Measurements from ENCODE around the gene ULBP2. TPM values are rescaled to one million over a fixed set of nuclear protein-coding genes. Genes with fewer than 3 reads are reported as not detected.
"Not testable (repeated sequence)": the region's sequence is repeated elsewhere in the genome, so short reads cannot be mapped to it uniquely, and the experiment has no call there.

ULBP2 gene
- total RNA-seq, 1 donor = 2.5 TPM

DNA sequence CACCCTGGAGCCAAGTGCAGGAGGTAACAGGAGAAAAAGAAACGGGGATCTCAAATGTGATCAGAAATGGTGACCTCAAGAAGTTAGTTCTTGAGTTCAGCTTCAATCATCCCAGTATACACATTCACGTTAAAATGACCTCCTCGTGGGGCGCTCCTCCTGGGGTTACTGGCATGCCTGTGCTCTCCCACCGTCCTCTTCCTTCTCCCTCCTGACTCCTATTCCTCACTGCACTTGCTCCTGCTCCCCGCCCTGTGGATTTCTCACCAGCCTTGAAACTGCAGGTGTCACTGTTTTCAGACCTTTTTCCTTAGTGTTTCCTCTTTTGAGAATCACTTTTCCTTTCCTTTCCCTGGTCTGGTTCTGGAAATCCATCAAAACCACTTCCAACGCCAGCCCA lies 4.8 kb downstream of the ULBP2 start:
- H4K20me1 ChIP-seq (ENCODE audit: insufficient read depth, low read length); DNase-seq (ENCODE audit: insufficient read length, low spot score, missing footprints); H3K4me3 ChIP-seq (ENCODE audit: insufficient read depth, low read length); H3K79me2 ChIP-seq (ENCODE audit: insufficient read depth, low read length); H2AFZ ChIP-seq (ENCODE audit: low read length); H3K4me2 ChIP-seq (ENCODE audit: insufficient read depth, low read length); H3K9me3 ChIP-seq (ENCODE audit: low read depth, low read length); H3K4me1 ChIP-seq (ENCODE audit: insufficient read depth, low read length); H3K36me3 ChIP-seq (ENCODE audit: insufficient read depth, low read length); H3K27ac ChIP-seq (ENCODE audit: low read depth, low read length): not testable (repeated sequence)
- peaks cover 10% of the 10 kb centered on the region for H3K27me3 ChIP-seq (ENCODE audit: insufficient read depth, low read length)

DNA sequence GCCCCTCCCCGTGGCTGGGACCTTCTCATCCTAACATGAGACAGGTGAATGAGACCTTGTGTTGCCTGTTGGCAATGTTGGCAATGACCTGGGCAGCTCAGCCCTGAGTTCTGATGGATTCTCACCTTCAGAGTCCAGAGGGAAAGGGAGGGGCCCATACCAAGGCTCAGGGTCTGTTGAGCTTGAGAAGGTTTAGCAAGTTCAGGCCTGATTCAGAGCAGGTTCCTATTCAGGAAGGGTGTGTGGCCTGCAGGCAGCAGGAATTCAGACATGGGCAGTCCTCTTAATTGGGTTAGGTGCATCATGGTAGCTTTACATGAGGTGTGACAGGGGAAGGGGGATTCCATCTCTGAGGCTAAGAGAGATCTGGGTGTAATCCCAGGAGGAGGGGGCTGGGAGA lies 5.7 kb downstream of the ULBP2 start:
- not testable (repeated sequence) for H3K4me3 ChIP-seq (ENCODE audit: insufficient read depth, low read length); H3K36me3 ChIP-seq (ENCODE audit: insufficient read depth, low read length); H3K9me3 ChIP-seq (ENCODE audit: low read depth, low read length); H2AFZ ChIP-seq (ENCODE audit: low read length); H3K4me1 ChIP-seq (ENCODE audit: insufficient read depth, low read length); H3K4me2 ChIP-seq (ENCODE audit: insufficient read depth, low read length); H3K79me2 ChIP-seq (ENCODE audit: insufficient read depth, low read length); H3K27ac ChIP-seq (ENCODE audit: low read depth, low read length); DNase-seq (ENCODE audit: insufficient read length, low spot score, missing footprints); H4K20me1 ChIP-seq (ENCODE audit: insufficient read depth, low read length)
- H3K27me3 ChIP-seq (ENCODE audit: insufficient read depth, low read length) = peaks cover 19% of the 10 kb centered on the region

DNA sequence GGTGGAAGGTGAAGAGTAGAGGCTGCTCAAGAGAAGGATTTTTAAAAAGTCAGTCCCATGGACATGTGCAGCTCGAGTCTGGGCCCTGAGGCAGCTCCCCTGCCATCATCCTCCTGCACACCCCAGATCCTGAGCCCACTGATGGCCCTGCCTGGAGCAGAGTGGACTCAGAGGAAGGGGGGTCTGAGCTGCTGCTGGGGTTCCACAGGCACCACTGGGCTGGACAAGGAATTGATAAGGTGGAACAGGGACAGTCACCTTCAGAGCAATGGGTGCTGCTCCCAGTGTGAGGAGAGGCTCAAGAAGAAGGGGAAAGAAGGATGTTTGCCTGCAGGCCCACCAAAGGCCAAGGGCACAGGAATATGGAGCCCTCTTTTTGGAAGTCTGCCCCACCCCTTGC lies 6.2 kb downstream of the ULBP2 start:
- Histone ChIP-seq H3K36me3 (ENCODE audit: insufficient read depth, low read length) (peaks cover 3% of the 10 kb centered on the region), H3K79me2 (ENCODE audit: insufficient read depth, low read length) (peaks cover 2% of the 10 kb centered on the region), H2AFZ (ENCODE audit: low read length) (no peak overlapping the region), H3K27ac (ENCODE audit: low read depth, low read length) (no peak overlapping the region), H3K9me3 (ENCODE audit: low read depth, low read length) (no peaks in the 10 kb centered on the region), H3K4me3 (ENCODE audit: insufficient read depth, low read length) (no peak overlapping the region), H4K20me1 (ENCODE audit: insufficient read depth, low read length) (no peaks in the 10 kb centered on the region), H3K4me1 (ENCODE audit: insufficient read depth, low read length) (no peaks in the 10 kb centered on the region), H3K27me3 (ENCODE audit: insufficient read depth, low read length) (peaks cover 23% of the 10 kb centered on the region), H3K4me2 (ENCODE audit: insufficient read depth, low read length) (no peak overlapping the region)
- TF ChIP-seq, protein P1, sequence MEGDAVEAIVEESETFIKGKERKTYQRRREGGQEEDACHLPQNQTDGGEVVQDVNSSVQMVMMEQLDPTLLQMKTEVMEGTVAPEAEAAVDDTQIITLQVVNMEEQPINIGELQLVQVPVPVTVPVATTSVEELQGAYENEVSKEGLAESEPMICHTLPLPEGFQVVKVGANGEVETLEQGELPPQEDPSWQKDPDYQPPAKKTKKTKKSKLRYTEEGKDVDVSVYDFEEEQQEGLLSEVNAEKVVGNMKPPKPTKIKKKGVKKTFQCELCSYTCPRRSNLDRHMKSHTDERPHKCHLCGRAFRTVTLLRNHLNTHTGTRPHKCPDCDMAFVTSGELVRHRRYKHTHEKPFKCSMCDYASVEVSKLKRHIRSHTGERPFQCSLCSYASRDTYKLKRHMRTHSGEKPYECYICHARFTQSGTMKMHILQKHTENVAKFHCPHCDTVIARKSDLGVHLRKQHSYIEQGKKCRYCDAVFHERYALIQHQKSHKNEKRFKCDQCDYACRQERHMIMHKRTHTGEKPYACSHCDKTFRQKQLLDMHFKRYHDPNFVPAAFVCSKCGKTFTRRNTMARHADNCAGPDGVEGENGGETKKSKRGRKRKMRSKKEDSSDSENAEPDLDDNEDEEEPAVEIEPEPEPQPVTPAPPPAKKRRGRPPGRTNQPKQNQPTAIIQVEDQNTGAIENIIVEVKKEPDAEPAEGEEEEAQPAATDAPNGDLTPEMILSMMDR (IDR thresholded peaks at IDR 0.05; ENCODE audit: extremely low read depth, low read depth, low read length) = no peak
- no peak for DNase-seq (ENCODE audit: insufficient read length, low spot score, missing footprints)

DNA sequence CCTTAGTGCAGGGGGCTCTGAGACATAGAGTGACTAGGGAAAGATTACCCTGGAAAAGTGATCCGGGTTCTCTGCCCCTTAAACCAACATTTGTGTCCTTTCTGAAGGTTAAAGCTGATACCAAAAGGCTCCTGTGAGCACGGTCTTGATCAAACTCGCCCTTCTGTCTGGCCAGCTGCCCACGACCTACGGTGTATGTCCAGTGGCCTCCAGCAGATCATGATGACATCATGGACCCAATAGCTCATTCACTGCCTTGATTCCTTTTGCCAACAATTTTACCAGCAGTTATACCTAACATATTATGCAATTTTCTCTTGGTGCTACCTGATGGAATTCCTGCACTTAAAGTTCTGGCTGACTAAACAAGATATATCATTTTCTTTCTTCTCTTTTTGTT lies 6.8 kb downstream of the ULBP2 start:
- Histone ChIP-seq H3K4me3 (ENCODE audit: insufficient read depth, low read length) (no peak overlapping the region), H3K36me3 (ENCODE audit: insufficient read depth, low read length) (peaks cover 3% of the 10 kb centered on the region), H3K4me2 (ENCODE audit: insufficient read depth, low read length) (no peak overlapping the region), H3K9me3 (ENCODE audit: low read depth, low read length) (no peaks in the 10 kb centered on the region), H2AFZ (ENCODE audit: low read length) (no peak overlapping the region), H3K4me1 (ENCODE audit: insufficient read depth, low read length) (no peaks in the 10 kb centered on the region), H3K27ac (ENCODE audit: low read depth, low read length) (no peak overlapping the region), H3K79me2 (ENCODE audit: insufficient read depth, low read length) (no peaks in the 10 kb centered on the region), H3K27me3 (ENCODE audit: insufficient read depth, low read length) (peaks cover 29% of the 10 kb centered on the region), H4K20me1 (ENCODE audit: insufficient read depth, low read length) (no peaks in the 10 kb centered on the region)
- TF ChIP-seq, protein P1 (IDR thresholded peaks at IDR 0.05; ENCODE audit: extremely low read depth, low read depth, low read length) = no peak
- DNase-seq (ENCODE audit: insufficient read length, low spot score, missing footprints) = no peak

DNA sequence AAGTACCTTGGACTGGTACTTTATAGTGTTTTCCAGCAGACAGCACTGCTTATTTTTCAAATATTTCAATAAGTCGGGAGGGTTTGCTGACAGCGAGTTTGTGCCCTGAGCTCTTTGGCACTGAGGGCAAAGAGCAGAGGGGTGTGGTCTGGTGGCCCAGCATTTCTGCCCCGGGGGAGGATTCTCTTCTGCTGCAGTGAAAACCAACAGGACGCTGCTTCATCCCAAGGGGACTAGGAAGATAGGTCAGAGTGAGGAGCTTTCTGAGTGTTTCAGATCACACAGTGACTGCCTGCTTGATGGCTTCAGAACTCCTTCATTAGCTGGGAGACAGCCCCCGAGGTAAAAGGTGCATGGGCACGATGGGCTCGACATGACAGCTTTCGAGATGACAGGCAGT lies 8.6 kb downstream of the ULBP2 start:
- H3K27ac ChIP-seq (ENCODE audit: low read depth, low read length) = no peak overlapping the region
- peaks cover 38% of the 10 kb centered on the region for H3K27me3 ChIP-seq (ENCODE audit: insufficient read depth, low read length)
- DNase-seq (ENCODE audit: insufficient read length, low spot score, missing footprints) = no peak
- H3K4me2 ChIP-seq (ENCODE audit: insufficient read depth, low read length) = no peak overlapping the region
- no peak overlapping the region for H3K4me3 ChIP-seq (ENCODE audit: insufficient read depth, low read length)
- H3K9me3 ChIP-seq (ENCODE audit: low read depth, low read length) = no peaks in the 10 kb centered on the region
- H2AFZ ChIP-seq (ENCODE audit: low read length) = no peak overlapping the region
- no peaks in the 10 kb centered on the region for H4K20me1 ChIP-seq (ENCODE audit: insufficient read depth, low read length)
- no peaks in the 10 kb centered on the region for H3K79me2 ChIP-seq (ENCODE audit: insufficient read depth, low read length)
- TF ChIP-seq, protein P1 (IDR thresholded peaks at IDR 0.05; ENCODE audit: extremely low read depth, low read depth, low read length) = no peak
- H3K36me3 ChIP-seq (ENCODE audit: insufficient read depth, low read length) = peaks cover 3% of the 10 kb centered on the region
- no peaks in the 10 kb centered on the region for H3K4me1 ChIP-seq (ENCODE audit: insufficient read depth, low read length)
